ENCODE results near the gene ACSF3.

Gene ACSF3

DNA sequence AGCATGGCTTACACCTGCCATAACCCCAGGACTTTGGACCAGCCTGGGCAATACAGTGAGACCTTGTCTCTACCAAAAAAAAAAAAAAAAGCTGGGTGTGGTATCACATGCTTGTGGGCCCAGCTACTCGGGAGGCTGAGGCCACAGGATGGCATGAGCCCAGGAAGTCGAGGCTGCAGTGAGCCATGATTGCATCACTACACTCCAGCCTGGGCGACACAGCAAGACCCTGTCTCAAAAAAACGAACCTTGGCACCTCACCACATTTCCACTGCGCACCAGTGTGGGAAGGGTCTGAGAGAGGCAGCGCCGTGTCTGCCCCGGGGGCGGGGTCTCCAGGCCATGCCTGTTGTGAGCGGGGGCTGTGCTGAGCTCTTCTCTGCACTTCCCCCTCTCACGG lies 6.3 kb downstream of the ACSF3 start:
- H3K4me3 ChIP-seq (ENCODE audit: control insufficient read depth, low read depth, low read length): no peak overlapping the region
- TF ChIP-seq, protein P1, sequence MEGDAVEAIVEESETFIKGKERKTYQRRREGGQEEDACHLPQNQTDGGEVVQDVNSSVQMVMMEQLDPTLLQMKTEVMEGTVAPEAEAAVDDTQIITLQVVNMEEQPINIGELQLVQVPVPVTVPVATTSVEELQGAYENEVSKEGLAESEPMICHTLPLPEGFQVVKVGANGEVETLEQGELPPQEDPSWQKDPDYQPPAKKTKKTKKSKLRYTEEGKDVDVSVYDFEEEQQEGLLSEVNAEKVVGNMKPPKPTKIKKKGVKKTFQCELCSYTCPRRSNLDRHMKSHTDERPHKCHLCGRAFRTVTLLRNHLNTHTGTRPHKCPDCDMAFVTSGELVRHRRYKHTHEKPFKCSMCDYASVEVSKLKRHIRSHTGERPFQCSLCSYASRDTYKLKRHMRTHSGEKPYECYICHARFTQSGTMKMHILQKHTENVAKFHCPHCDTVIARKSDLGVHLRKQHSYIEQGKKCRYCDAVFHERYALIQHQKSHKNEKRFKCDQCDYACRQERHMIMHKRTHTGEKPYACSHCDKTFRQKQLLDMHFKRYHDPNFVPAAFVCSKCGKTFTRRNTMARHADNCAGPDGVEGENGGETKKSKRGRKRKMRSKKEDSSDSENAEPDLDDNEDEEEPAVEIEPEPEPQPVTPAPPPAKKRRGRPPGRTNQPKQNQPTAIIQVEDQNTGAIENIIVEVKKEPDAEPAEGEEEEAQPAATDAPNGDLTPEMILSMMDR (conservative IDR thresholded peaks at IDR 0.05; ENCODE audit: control insufficient read depth, insufficient read depth, low read depth, low read length): no peak
- peak; percentile 21 for DNase-seq (ENCODE audit: low read depth)

DNA sequence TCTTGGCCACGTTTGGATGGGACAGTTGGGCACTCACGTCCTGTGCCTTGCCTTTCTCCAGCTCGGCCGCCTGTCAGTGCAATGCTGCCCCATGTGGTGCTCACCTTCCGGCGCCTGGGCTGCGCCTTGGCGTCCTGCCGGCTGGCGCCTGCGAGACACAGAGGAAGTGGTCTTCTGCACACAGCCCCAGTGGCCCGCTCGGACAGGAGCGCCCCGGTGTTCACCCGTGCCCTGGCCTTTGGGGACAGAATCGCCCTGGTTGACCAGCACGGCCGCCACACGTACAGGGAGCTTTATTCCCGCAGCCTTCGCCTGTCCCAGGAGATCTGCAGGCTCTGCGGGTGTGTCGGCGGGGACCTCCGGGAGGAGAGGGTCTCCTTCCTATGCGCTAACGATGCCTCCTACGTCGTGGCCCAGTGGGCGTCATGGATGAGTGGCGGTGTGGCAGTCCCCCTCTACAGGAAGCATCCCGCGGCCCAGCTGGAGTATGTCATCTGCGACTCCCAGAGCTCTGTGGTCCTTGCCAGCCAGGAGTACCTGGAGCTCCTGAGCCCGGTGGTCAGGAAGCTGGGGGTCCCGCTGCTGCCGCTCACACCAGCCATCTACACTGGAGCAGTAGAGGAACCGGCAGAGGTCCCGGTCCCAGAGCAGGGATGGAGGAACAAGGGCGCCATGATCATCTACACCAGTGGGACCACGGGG lies 7.1 kb downstream of the ACSF3 start:
- TF ChIP-seq, protein P1 (conservative IDR thresholded peaks at IDR 0.05; ENCODE audit: control insufficient read depth, insufficient read depth, low read depth, low read length): no peak
- DNase-seq (ENCODE audit: low read depth): no peak

DNA sequence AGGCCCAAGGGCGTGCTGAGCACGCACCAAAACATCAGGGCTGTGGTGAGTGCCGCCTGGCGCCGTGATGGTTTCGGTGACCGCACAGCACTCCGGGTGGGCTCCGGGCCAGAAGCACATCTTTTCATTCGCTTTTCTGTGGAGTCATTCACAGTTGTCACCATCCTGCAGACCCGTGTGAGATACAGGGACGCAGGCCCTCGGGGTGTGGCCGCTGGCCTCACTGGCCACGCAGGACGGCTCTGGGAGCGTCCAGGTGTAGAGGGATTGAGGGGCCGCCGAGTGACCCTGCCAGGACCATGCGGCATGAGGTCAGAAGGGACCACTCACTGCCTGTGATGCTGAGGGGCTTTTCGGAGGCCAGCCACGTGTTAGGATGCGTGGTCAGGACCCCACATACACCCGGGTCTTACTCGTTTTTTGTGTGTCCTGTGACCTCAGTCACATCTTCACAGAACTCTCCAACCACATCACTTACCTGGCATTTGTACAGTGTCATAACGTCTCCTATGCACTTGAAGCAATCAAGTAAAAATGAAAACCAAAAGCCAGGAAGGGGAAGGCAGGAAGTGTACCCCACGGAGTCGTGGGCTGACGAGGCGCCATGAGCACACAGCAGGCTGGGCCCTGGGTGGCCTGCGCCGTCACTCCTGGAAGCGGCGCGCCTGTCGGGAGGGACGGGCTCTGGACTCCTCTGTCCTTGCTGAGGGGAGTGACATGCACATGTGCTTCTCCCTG lies 7.8 kb downstream of the ACSF3 start:
- DNase-seq (ENCODE audit: low read depth): no peak
- H3K4me3 ChIP-seq (ENCODE audit: control insufficient read depth, low read depth, low read length): no peak overlapping the region
- TF ChIP-seq, protein P1 (conservative IDR thresholded peaks at IDR 0.05; ENCODE audit: control insufficient read depth, insufficient read depth, low read depth, low read length): no peak

More for the DNA sequence above, 7.1 kb downstream of the ACSF3 start:
- no peak overlapping the region for H3K4me3 ChIP-seq (ENCODE audit: control insufficient read depth, low read depth, low read length)

DNA sequence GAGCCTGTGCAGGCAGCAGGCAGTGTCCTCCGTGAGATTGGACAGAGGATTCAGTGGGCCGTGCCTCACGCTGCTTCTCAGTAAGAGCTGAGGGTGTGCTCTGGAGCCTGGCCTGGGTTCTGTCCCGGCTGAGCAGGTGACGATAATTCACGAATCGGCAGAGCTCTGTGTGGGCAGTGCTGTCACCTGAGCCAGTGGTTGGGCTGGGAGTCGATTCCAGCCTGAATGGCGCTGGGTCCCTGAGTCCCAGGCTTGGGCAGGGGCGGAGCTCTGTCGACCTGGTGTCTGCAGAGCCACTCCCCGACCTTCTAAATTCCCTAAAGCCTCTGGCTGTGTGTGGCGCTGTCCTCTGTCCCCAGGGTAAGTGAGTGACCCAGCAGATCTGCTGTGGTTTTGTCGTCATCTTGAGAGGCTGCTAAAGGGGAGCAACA lies 8.4 kb downstream of the ACSF3 start:
- no peak overlapping the region for H3K4me3 ChIP-seq (ENCODE audit: control insufficient read depth, low read depth, low read length)
- TF ChIP-seq, protein P1 (conservative IDR thresholded peaks at IDR 0.05; ENCODE audit: control insufficient read depth, insufficient read depth, low read depth, low read length): no peak
- no peak for DNase-seq (ENCODE audit: low read depth)

DNA sequence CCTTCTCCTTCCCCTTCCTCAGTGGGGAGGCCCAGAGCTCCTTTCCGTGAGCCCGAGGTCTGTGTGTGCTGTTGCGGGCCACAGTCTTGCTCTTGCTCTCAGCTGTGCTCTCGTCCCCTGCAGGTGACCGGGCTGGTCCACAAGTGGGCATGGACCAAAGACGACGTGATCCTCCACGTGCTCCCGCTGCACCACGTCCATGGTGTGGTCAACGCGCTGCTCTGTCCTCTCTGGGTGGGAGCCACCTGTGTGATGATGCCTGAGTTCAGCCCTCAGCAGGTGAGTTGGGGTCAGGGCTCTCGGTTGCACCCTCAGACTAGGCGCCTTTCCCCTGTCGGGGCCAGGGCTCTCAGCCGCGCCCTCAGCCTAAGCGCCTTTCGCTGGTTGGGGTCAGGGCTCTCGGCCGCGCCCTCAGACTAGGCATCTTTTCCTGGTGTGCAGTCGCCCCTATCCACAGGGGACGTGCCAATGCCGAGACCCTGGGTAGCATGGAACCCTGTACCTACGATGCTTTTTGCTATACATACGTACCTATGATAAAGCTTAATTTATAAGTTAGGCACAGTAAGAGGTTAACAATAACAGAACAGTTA lies 8.9 kb downstream of the ACSF3 start:
- no peak overlapping the region for H3K4me3 ChIP-seq (ENCODE audit: control insufficient read depth, low read depth, low read length)
- DNase-seq (ENCODE audit: low read depth): no peak
- TF ChIP-seq, protein P1 (conservative IDR thresholded peaks at IDR 0.05; ENCODE audit: control insufficient read depth, insufficient read depth, low read depth, low read length): no peak

DNA sequence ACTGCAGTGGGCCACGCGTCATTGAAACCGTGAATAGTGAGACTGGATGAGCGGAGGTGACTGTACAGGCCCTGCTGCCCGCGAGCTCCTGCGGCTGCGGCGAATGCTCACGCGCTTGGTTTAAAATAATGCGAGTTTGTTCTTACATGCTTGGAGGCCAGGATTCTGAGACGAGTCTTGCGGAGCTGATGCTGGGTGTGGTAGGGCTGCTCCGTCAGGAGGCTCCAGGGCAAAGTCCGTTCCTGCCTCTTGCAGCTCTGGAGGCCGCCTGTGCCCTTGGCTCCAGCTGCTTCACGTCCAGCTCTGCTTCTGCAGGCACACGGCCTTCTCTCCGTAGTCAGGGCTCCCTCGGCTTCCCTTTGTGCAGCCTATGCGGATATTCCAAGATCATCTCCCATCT lies 9.5 kb downstream of the ACSF3 start:
- no peak for DNase-seq (ENCODE audit: low read depth)
- H3K4me3 ChIP-seq (ENCODE audit: control insufficient read depth, low read depth, low read length): no peak overlapping the region
- TF ChIP-seq, protein P1 (conservative IDR thresholded peaks at IDR 0.05; ENCODE audit: control insufficient read depth, insufficient read depth, low read depth, low read length): no peak

All from fibroblast of mammary gland (primary cell).